ENCODE data around the gene MAP3K1.

DNA sequence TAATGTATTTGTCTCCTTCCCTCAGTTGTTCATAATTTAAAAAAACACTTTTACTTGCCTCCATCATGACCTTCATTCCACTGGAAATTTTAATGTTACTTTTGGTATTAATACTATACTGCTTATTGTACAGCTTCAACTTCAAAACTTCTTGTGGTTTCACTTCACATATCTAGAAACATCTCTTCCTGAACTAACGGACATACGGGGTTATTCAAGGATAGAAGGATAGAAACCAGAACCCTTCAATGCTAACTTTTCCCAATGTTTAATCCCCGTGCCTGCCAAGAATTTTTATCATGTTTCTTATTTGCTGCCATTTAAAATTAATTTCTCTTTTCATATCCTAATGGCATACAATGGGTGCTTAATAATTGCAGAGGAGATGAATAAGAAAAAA lies 57.7 kb downstream of the MAP3K1 start:
- TF ChIP-seq POLR2AphosphoS5 (IDR thresholded peaks at IDR 0.05; ENCODE audit: low read depth, low read length) (no peak), CBX3 (IDR thresholded peaks at IDR 0.05; ENCODE audit: low read depth) (no peak), POLR2A (IDR thresholded peaks at IDR 0.05; ENCODE audit: borderline replicate concordance, extremely low read depth, insufficient read depth, insufficient read length) (no peak), YY1 (IDR thresholded peaks at IDR 0.05; ENCODE audit: extremely low read depth, insufficient replicate concordance, low read depth, low read length) (no peak), ZNF274 (IDR thresholded peaks at IDR 0.05; ENCODE audit: low read depth, low read length) (no peak), EZH2 (IDR thresholded peaks at IDR 0.05) (no peak)
- TF ChIP-seq, protein P1, sequence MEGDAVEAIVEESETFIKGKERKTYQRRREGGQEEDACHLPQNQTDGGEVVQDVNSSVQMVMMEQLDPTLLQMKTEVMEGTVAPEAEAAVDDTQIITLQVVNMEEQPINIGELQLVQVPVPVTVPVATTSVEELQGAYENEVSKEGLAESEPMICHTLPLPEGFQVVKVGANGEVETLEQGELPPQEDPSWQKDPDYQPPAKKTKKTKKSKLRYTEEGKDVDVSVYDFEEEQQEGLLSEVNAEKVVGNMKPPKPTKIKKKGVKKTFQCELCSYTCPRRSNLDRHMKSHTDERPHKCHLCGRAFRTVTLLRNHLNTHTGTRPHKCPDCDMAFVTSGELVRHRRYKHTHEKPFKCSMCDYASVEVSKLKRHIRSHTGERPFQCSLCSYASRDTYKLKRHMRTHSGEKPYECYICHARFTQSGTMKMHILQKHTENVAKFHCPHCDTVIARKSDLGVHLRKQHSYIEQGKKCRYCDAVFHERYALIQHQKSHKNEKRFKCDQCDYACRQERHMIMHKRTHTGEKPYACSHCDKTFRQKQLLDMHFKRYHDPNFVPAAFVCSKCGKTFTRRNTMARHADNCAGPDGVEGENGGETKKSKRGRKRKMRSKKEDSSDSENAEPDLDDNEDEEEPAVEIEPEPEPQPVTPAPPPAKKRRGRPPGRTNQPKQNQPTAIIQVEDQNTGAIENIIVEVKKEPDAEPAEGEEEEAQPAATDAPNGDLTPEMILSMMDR (IDR thresholded peaks at IDR 0.05 in 2 of 3, conservative IDR thresholded peaks at IDR 0.05 in 1 of 3; ENCODE audit: borderline replicate concordance in 1 of 3, insufficient read depth in 1 of 3, low read depth in 2 of 3, low read length in 2 of 3): no peak
- TF ChIP-seq, protein P2, sequence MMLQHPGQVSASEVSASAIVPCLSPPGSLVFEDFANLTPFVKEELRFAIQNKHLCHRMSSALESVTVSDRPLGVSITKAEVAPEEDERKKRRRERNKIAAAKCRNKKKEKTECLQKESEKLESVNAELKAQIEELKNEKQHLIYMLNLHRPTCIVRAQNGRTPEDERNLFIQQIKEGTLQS (IDR thresholded peaks at IDR 0.05): no peak
